H1 (cell line): ENCODE measurements around the gene FRS2. TPM values are rescaled to one million over a fixed set of nuclear protein-coding genes. Genes with fewer than 3 reads are reported as not detected.

Source experiments
- CTCF ChIA-PET: fragments of 300-600 bp; sonication (Branson Sonifier 250); formaldehyde crosslinking; loops from one replicate; lab custom pipeline; 2021; ENCODE audit not compliant: partially characterized antibody; lab: Charles Lee
- POLR2A ChIA-PET: fragments of 300-600 bp; sonication (Branson Sonifier 250); formaldehyde crosslinking; loops from one replicate; lab custom pipeline; 2021; ENCODE audit warnings: inconsistent platforms; ENCODE audit not compliant: partially characterized antibody; lab: Charles Lee
- DNase-seq, 2 experiments: peaks; one replicate each; pipeline versions ENCODE4 v3.0.0 to v3.0.0-alpha.2; 2010 to 2022; ENCODE audit warnings: low spot score in 2 of 2, low read depth in 1 of 2, mixed read lengths in 1 of 2
- FAIRE-seq: peaks from 2 replicates; lab custom pipeline; 2011; peaks lifted over from hg19 to GRCh38; lab: Jason Lieb, UNC
- H2AFZ ChIP-seq: 2 replicates; pipeline ENCODE4 v1.8.1; 2012; ENCODE audit warnings: low read length, inconsistent platforms
- H2AK5ac ChIP-seq: 2 replicates; pipeline ENCODE4 v1.6.1; 2013; ENCODE audit warnings: low read depth, low read length
- H2BK120ac ChIP-seq: replicated peaks from 2 replicates; pipeline ENCODE3; 2013; ENCODE audit warnings: low read depth, low read length, inconsistent platforms
- H2BK12ac ChIP-seq: 2 replicates; pipeline ENCODE4 v1.6.1; 2013; ENCODE audit warnings: low read depth, low read length
- H2BK15ac ChIP-seq: 2 replicates; pipeline ENCODE4 v1.6.1; 2013; ENCODE audit warnings: low read length
- H2BK20ac ChIP-seq: 2 replicates; pipeline ENCODE4 v1.6.1; 2013; ENCODE audit warnings: low read length
- H2BK5ac ChIP-seq: 2 replicates; pipeline ENCODE4 v1.6.1; 2013; ENCODE audit warnings: low read depth, low read length
- H3K14ac ChIP-seq: 2 replicates; pipeline ENCODE4 v1.6.1; 2013; ENCODE audit warnings: inconsistent platforms; ENCODE audit not compliant: insufficient read length
- H3K18ac ChIP-seq: 2 replicates; pipeline ENCODE4 v1.6.1; 2013; ENCODE audit warnings: low read length; ENCODE audit errors: extremely low read depth
- H3K23ac ChIP-seq: 2 replicates; pipeline ENCODE4 v1.6.1; 2013; ENCODE audit warnings: inconsistent platforms; ENCODE audit not compliant: insufficient read length
- H3K23me2 ChIP-seq: 2 replicates; pipeline ENCODE4 v1.6.1; 2013; ENCODE audit warnings: low read depth, low read length
- H3K27ac ChIP-seq: 2 replicates; pipeline ENCODE4 v1.6.1; 2011; ENCODE audit warnings: low read depth, low read length, inconsistent platforms
- H3K27me3 ChIP-seq, 4 experiments: replicated peaks in 1 of 4; 1 replicate in 1 of 4; 2 replicates in 3 of 4; pipeline versions ENCODE4 v1.6.1 to v1.8.1; 2011 to 2013; ENCODE audit warnings: low read length in 3 of 4, mild to moderate bottlenecking in 3 of 4, inconsistent platforms in 2 of 4, mixed read lengths in 2 of 4, moderate library complexity in 1 of 4; ENCODE audit not compliant: control insufficient read depth in 3 of 4, insufficient read depth in 3 of 4; ENCODE audit errors: extremely low read depth in 1 of 4
- H3K36me3 ChIP-seq, 4 experiments: 2 replicates each; pipeline versions ENCODE4 v1.6.1 to v1.8.1; 2011 to 2013; ENCODE audit warnings: mild to moderate bottlenecking in 4 of 4, low read length in 3 of 4, moderate library complexity in 2 of 4, control low read depth in 1 of 4, inconsistent platforms in 1 of 4; ENCODE audit not compliant: insufficient read depth in 4 of 4, control insufficient read depth in 2 of 4
- H3K4ac ChIP-seq: replicated peaks from 2 replicates; pipeline ENCODE3; 2013; ENCODE audit warnings: low read length, low read depth, mixed read lengths, inconsistent platforms; ENCODE audit not compliant: insufficient read length
- H3K4me1 ChIP-seq, 4 experiments: replicated peaks in 1 of 4; 1 replicate in 1 of 4; 2 replicates in 3 of 4; pipeline versions ENCODE4 v1.6.1 to v1.8.1; 2011 to 2013; ENCODE audit warnings: low read length in 3 of 4, inconsistent platforms in 2 of 4, mixed read lengths in 1 of 4; ENCODE audit not compliant: insufficient read depth in 4 of 4, control insufficient read depth in 3 of 4
- H3K4me2 ChIP-seq, 2 experiments: 2 replicates each; pipeline versions ENCODE4 v1.6.1 to v1.8.1; 2011 to 2013; ENCODE audit warnings: low read depth in 2 of 2, low read length in 2 of 2, control low read depth in 1 of 2, inconsistent platforms in 1 of 2, mild to moderate bottlenecking in 1 of 2; ENCODE audit not compliant: insufficient read depth in 1 of 2
- H3K4me3 ChIP-seq, 4 experiments: fragments of 200-600, 300-600 bp in 1 of 4; sonication (generic), shearing (Covaris generic), sonication (Bioruptor Twin) in 1 of 4; 2 replicates each; pipeline versions ENCODE4 v1.5.1 to v1.8.1; 2011 to 2016; ENCODE audit warnings: low read length in 4 of 4, low read depth in 3 of 4, control low read depth in 2 of 4, inconsistent platforms in 2 of 4, mild to moderate bottlenecking in 2 of 4, mixed read lengths in 1 of 4, moderate library complexity in 1 of 4; ENCODE audit not compliant: insufficient read depth in 2 of 4; ENCODE audit errors: extremely low read depth in 1 of 4
- H3K56ac ChIP-seq: replicated peaks from 2 replicates; pipeline ENCODE3; 2013; ENCODE audit warnings: low read depth, mild to moderate bottlenecking, mixed read lengths, low read length, inconsistent platforms; ENCODE audit not compliant: insufficient read length
- H3K79me1 ChIP-seq: 2 replicates; pipeline ENCODE4 v1.6.1; 2013; ENCODE audit warnings: low read depth, low read length, control low read depth
- H3K79me2 ChIP-seq, 2 experiments: 2 replicates each; pipeline versions ENCODE4 v1.6.1 to v1.8.1; 2012 to 2013; ENCODE audit warnings: low read length in 2 of 2, mild to moderate bottlenecking in 2 of 2, inconsistent platforms in 1 of 2; ENCODE audit not compliant: insufficient read depth in 2 of 2, control insufficient read depth in 1 of 2
- H3K9ac ChIP-seq, 4 experiments: replicated peaks in 1 of 4; 1 replicate in 1 of 4; 2 replicates in 3 of 4; pipeline versions ENCODE4 v1.6.1 to v1.8.1; 2011 to 2013; ENCODE audit warnings: low read depth in 3 of 4, low read length in 3 of 4, control low read depth in 2 of 4, mild to moderate bottlenecking in 2 of 4, moderate library complexity in 2 of 4, inconsistent platforms in 1 of 4; ENCODE audit errors: extremely low read depth in 1 of 4
- H3K9me3 ChIP-seq, 2 experiments: 2 replicates each; pipeline versions ENCODE4 v1.6.1 to v1.8.1; 2012 to 2013; ENCODE audit warnings: mild to moderate bottlenecking in 2 of 2, moderate library complexity in 2 of 2, control low read depth in 1 of 2, inconsistent platforms in 1 of 2, low read depth in 1 of 2, low read length in 1 of 2, mixed read lengths in 1 of 2; ENCODE audit not compliant: insufficient read depth in 2 of 2
- H4K20me1 ChIP-seq, 2 experiments: replicated peaks in 1 of 2; 2 replicates each; pipeline versions ENCODE3 to v1.8.1; 2011 to 2013; ENCODE audit warnings: inconsistent platforms in 2 of 2, low read length in 2 of 2, mild to moderate bottlenecking in 1 of 2; ENCODE audit not compliant: insufficient read depth in 2 of 2, control insufficient read depth in 1 of 2
- H4K5ac ChIP-seq: 2 replicates; pipeline ENCODE4 v1.6.1; 2013; ENCODE audit warnings: low read length, low read depth, mixed read lengths, inconsistent platforms; ENCODE audit not compliant: insufficient read length
- H4K8ac ChIP-seq: 2 replicates; pipeline ENCODE4 v1.8.0; 2013; ENCODE audit warnings: mild to moderate bottlenecking, moderate library complexity, low read length, inconsistent platforms; ENCODE audit not compliant: insufficient read depth; ENCODE audit errors: extremely low read depth
- H4K91ac ChIP-seq: replicated peaks from 2 replicates; pipeline ENCODE3; 2013; ENCODE audit warnings: low read length, mixed read lengths, inconsistent platforms; ENCODE audit not compliant: insufficient read length
- BRCA1 ChIP-seq: IDR thresholded peaks from 2 replicates; pipeline ENCODE4 v1.6.1; 2012; ENCODE audit warnings: low read depth, low read length, improper control_type of control experiment
- CTBP2 ChIP-seq: IDR thresholded peaks from 2 replicates; pipeline ENCODE4 v1.7.0; 2011; ENCODE audit warnings: borderline replicate concordance, mild to moderate bottlenecking, moderate library complexity, mixed read lengths, low read length; ENCODE audit not compliant: insufficient read depth, insufficient read length
- CTCF ChIP-seq, 3 experiments: IDR thresholded peaks; 1 replicate in 2 of 3; 2 replicates in 1 of 3; pipeline versions ENCODE4 v1.5.1 to v1.6.1; 2011; ENCODE audit warnings: low read length in 3 of 3, mild to moderate bottlenecking in 3 of 3, inconsistent platforms in 2 of 3, low read depth in 1 of 3, moderate library complexity in 1 of 3; ENCODE audit not compliant: insufficient read depth in 1 of 3; ENCODE audit errors: control extremely low read depth in 1 of 3
- EZH2 ChIP-seq: fragments of 200-600 bp; sonication (generic); IDR thresholded peaks from 2 replicates; pipeline ENCODE4 v1.7.1; 2012; ENCODE audit warnings: low read depth, mild to moderate bottlenecking, moderate library complexity, low read length, inconsistent platforms; ENCODE audit not compliant: severe bottlenecking
- GABPA ChIP-seq: IDR thresholded peaks from 2 replicates; pipeline ENCODE4 v1.6.1; 2011; ENCODE audit warnings: mild to moderate bottlenecking, low read length, moderate library complexity, borderline replicate concordance; ENCODE audit not compliant: insufficient read depth
- SIRT6 ChIP-seq: IDR thresholded peaks from one replicate; pipeline ENCODE4 v1.7.1; 2012; ENCODE audit warnings: low read length, inconsistent platforms
- ZNF274 ChIP-seq: IDR thresholded peaks from 2 replicates; pipeline ENCODE4 v1.7.0; 2012; ENCODE audit warnings: low read length, borderline replicate concordance; ENCODE audit errors: extremely low read depth
- whole genome bisulfite sequencing, 2 experiments: shearing (Covaris generic) in 1 of 2; methylation state at CpG; one replicate each; pipeline versions ENCODE4 v1.1.6 to v1.1.7; 2013 to 2015; ENCODE audit warnings: low lambda C conversion rate in 2 of 2, mixed read lengths in 2 of 2, inconsistent platforms in 1 of 2, low coverage in 1 of 2, missing lambda C conversion rate in 1 of 2; ENCODE audit not compliant: insufficient replicate concordance in 2 of 2, insufficient coverage in 1 of 2, insufficient read length in 1 of 2; ENCODE audit errors: extremely low coverage in 1 of 2, missing lambda C conversion rate in 1 of 2; 5-methylcytosine and 5-hydroxymethylcytosine counted together
- polyA plus RNA-seq, 7 experiments: library from polyadenylated mRNA; depleted of rRNA in 3 of 7; stranded (reverse) in 5 of 7; unstranded in 2 of 7; fragments of >200 nt in 5 of 7; fragments of 200-250 nt in 2 of 7; gene quantifications; 1 replicate in 5 of 7; 2 replicates in 1 of 7; 4 replicates in 1 of 7; pipeline versions ENCODE4 v1.2.1 to v1.2.3, GENCODE V29; 2011 to 2013; ENCODE audit warnings: missing spikeins in 2 of 7, mixed read lengths in 2 of 7
- total RNA-seq: library from RNA; stranded (reverse); fragmentation: NEBNext Ultra II Directional; extraction: Animal tissue kit (Norgen Biotek cat#: 25700); gene quantifications from 2 replicates; pipeline ENCODE4 v1.2.1, GENCODE V29; 2021
- TF ChIP-seq, protein P1 (sequence below): IDR thresholded peaks from 2 replicates; pipeline ENCODE4 v1.6.1; 2012; ENCODE audit warnings: inconsistent platforms

Gene FRS2
- total and polyA plus RNA-seq, 2 of the 8 experiments (the other 6 are each of a cell fraction or from before 2014, with no cell fraction given), result 10.3 to 35.8 TPM

GRCh38 chr12:69527506-69528272, 57.5 kb downstream of the FRS2 start:
- Histone ChIP-seq H3K9ac (no peak overlapping the region), H4K91ac (no peak overlapping the region), H3K9me3 (no peaks in the 10 kb centered on the region), H2BK12ac (no peak overlapping the region), H2BK120ac (no peak overlapping the region), H2BK5ac (no peak overlapping the region), H3K36me3 (peaks cover 0 to 3% (median 0%) of the 10 kb centered on the region in 4 experiments; a peak in 1 of 8 replicates), H3K4me3 (no peak overlapping the region), H3K79me1 (peaks cover 6% of the 10 kb centered on the region), H3K56ac (no peak overlapping the region), H3K27me3 (no peaks in the 10 kb centered on the region), H4K5ac (no peak overlapping the region), H3K4ac (no peak overlapping the region), H3K79me2 (peaks cover 0 to 75% of the 10 kb centered on the region in 2 experiments), H3K4me2 (no peak overlapping the region), H3K23ac (no peak overlapping the region), H4K8ac (no peak overlapping the region), H3K23me2 (no peaks in the 10 kb centered on the region), H3K27ac (no peak overlapping the region), H2BK15ac (no peak overlapping the region), H2AK5ac (no peak overlapping the region), H3K18ac (no peak overlapping the region), H3K4me1 (no peaks in the 10 kb centered on the region), H2AFZ (no peak overlapping the region), H4K20me1 (peaks cover 5 to 8% of the 10 kb centered on the region in 2 experiments), H2BK20ac (no peak overlapping the region), H3K14ac (no peak overlapping the region)
- TF ChIP-seq CTCF (IDR thresholded peaks at IDR 0.05; ENCODE audit: control extremely low read depth in 1 of 3, insufficient read depth in 1 of 3, low read depth in 1 of 3, low read length in 3 of 3), result no peak
- TF ChIP-seq, protein P1, sequence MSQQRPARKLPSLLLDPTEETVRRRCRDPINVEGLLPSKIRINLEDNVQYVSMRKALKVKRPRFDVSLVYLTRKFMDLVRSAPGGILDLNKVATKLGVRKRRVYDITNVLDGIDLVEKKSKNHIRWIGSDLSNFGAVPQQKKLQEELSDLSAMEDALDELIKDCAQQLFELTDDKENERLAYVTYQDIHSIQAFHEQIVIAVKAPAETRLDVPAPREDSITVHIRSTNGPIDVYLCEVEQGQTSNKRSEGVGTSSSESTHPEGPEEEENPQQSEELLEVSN, result no peak
- TF ChIP-seq ZNF274, result no peak
- no peak for TF ChIP-seq CTBP2
- no peak for TF ChIP-seq BRCA1
- no peak for TF ChIP-seq SIRT6
- no peak for TF ChIP-seq EZH2
- no peak for TF ChIP-seq GABPA
- 92% methylated on average over 3 of the region's 3 CpGs; no CpG with 5 or more reads in 1 of the 2 experiments for WGBS, 2 experiments
- ChIA-PET POLR2A (no interaction called here), CTCF (interaction anchor here (1.9 kb wide), 1 partner anchor 42 kb away, joined by 8 read pairs; no protein-coding TSS in a partner anchor)
- DNase-seq (no peak), FAIRE-seq (no peak)
